ENCODE results near the gene CREM. TPM values are rescaled to one million over a fixed set of nuclear protein-coding genes. Genes with fewer than 3 reads are reported as not detected.

Gene CREM
- total and polyA plus RNA-seq, 7 donors = 25.9 to 76.0 (median 37.5) TPM

DNA sequence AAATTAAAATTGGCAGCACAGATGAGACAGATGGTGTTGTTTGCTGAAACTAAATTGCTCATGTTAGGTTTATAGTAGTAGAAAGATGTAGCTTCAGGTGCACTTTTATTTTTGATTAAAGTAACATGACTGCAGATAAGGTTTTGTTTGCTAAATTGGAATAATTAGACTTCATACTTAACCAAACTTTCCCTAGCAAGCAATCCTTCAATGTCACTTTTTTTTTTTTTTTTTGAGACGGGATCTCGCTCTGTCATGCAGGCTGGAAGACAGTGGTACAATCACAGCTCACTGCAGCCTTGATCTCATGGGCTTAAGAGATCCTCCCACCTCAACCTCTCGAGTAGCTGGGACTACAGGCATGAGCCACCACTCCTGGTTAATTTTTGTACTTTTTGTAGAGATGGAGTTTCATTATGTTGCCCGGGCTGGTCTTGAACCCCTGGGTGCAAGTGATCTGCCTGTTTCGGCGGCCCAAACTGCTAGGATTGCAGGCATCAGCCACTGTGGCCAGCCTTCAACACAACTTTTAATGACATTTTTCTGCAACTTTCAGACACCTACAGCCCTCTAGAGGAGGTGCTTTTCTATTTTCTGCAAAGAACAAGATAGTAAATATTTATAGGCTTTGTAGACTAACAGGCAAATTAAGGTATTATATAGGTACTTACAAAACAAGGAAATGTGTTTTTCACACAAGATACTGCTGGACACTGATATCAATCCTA is 124.9 kb downstream of the CREM start:
- TF ChIP-seq, protein P1, sequence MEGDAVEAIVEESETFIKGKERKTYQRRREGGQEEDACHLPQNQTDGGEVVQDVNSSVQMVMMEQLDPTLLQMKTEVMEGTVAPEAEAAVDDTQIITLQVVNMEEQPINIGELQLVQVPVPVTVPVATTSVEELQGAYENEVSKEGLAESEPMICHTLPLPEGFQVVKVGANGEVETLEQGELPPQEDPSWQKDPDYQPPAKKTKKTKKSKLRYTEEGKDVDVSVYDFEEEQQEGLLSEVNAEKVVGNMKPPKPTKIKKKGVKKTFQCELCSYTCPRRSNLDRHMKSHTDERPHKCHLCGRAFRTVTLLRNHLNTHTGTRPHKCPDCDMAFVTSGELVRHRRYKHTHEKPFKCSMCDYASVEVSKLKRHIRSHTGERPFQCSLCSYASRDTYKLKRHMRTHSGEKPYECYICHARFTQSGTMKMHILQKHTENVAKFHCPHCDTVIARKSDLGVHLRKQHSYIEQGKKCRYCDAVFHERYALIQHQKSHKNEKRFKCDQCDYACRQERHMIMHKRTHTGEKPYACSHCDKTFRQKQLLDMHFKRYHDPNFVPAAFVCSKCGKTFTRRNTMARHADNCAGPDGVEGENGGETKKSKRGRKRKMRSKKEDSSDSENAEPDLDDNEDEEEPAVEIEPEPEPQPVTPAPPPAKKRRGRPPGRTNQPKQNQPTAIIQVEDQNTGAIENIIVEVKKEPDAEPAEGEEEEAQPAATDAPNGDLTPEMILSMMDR (IDR thresholded peaks at IDR 0.05) = no peak
- TF ChIP-seq POLR2AphosphoS5 (IDR thresholded peaks at IDR 0.05) (no peak), POLR2A (IDR thresholded peaks at IDR 0.05) (no peak), EP300 (IDR thresholded peaks at IDR 0.05) (no peak)
- intact Hi-C loops (cut with DNase I) = no loop called here
- Histone ChIP-seq H3K36me3 (no peaks in the 10 kb centered on the region), H3K9me3 (no peaks in the 10 kb centered on the region), H3K27me3 (no peaks in the 10 kb centered on the region), H3K4me1 (no peaks in the 10 kb centered on the region), H3K4me3 (no peak overlapping the region), H3K27ac (no peak overlapping the region)
- no peak for DNase-seq
- WGBS, 2 donors = 66 to 86% methylated on average over 6 of the region's 6 CpGs

DNA sequence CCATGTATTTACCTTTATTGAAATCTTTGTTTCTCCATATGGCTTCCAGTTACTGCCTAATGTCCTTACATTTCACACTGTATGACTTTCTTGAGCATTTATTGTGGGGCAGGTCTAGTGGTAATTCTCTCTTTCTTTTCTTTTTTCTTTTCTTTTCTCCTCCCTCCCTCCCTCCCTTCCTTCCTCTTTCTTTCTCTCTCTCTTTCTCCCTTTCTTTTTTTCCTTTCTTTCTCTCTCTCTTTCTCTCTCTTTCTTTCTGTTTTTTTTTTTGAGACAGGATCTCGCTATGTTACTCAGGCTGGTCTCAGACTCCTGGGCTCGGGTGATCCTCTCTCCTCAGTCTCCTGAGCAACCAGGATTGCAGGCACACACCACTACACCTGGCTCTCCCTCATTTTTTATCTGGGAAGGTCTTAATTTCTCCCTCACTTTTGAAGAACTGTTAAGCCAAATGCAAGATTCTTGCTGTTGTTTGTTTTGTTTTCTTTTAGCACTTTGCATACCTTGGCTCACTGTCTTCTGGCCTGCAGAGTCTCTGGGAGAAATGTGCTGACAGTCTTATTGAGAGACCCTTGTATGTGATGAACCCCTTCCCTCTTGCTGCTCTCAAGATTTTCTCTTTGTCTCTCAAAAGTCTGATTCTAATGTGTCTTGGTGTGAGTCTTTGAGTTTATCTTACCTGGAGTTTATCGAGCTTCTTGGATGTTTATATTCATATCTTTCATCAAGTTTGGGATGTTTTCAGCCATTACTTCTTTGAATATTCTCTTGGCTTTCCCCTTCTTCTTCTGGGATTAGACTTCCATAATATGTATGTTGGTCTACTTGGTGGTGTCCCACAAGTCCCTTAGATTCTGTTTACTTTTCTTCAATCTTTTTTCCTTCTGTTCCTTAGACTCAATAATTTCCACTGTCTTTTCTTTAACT is 130.7 kb downstream of the CREM start:
- Histone ChIP-seq H3K9me3 (peaks cover 0 to 10% (median 3%) of the 10 kb centered on the region in 4 donors), H3K36me3 (no peaks in the 10 kb centered on the region), H3K27ac (no peak overlapping the region), H3K27me3 (no peaks in the 10 kb centered on the region), H3K4me1 (no peaks in the 10 kb centered on the region), H3K4me3 (no peak overlapping the region)
- no peak for TF ChIP-seq POLR2A (IDR thresholded peaks at IDR 0.05)
- TF ChIP-seq, protein P1 (IDR thresholded peaks at IDR 0.05) = no peak
- no peak for TF ChIP-seq POLR2AphosphoS5 (IDR thresholded peaks at IDR 0.05)
- no peak for TF ChIP-seq EP300 (IDR thresholded peaks at IDR 0.05)
- intact Hi-C loops (cut with DNase I) = no loop called here
- 94 to 95% methylated on average over 3 of the region's 3 CpGs for WGBS, 2 donors
- no peak for DNase-seq

DNA sequence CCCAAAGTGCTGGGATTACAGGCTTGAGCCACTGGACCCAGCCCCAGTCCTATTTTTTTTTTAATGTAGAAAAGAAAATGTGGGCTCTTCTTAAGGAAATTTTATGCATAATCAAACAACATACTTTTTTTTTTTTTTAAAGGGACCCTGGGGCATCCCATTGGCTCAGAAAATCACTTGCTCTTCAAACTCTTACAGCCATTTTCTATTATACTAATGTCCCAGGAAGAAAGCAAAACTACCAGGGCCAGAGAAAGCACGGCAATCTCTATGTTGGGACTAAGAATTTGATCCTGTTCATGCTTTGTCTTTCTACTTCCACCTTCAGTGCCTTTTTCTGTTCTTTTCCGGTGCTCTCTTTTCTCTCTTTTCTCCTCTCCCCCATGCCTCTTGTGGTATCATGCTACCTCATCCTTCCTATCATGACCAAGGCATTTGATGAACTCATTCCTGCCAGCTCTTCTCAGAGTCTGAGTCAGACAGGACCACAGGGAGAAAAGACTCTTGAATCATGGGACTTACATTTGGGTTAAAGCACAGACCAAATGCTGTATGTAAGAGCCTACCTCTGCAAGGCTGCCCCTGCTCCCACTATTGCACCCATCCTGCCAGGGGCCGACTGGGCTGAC is 133.2 kb downstream of the CREM start:
- H3K4me3 ChIP-seq = no peak overlapping the region
- H3K27ac ChIP-seq = no peak overlapping the region
- H3K27me3 ChIP-seq = no peaks in the 10 kb centered on the region
- H3K9me3 ChIP-seq = peaks cover 0 to 10% (median 3%) of the 10 kb centered on the region in 4 donors
- H3K4me1 ChIP-seq = no peaks in the 10 kb centered on the region
- DNase-seq = no peak
- H3K36me3 ChIP-seq = no peaks in the 10 kb centered on the region
- 73 to 85% methylated on average over 3 of the region's 3 CpGs for WGBS, 2 donors
- intact Hi-C loops (cut with DNase I) = no loop called here
- TF ChIP-seq, protein P1 (IDR thresholded peaks at IDR 0.05) = no peak
- TF ChIP-seq EP300 (IDR thresholded peaks at IDR 0.05) (no peak), POLR2AphosphoS5 (IDR thresholded peaks at IDR 0.05) (no peak), POLR2A (IDR thresholded peaks at IDR 0.05) (no peak)

DNA sequence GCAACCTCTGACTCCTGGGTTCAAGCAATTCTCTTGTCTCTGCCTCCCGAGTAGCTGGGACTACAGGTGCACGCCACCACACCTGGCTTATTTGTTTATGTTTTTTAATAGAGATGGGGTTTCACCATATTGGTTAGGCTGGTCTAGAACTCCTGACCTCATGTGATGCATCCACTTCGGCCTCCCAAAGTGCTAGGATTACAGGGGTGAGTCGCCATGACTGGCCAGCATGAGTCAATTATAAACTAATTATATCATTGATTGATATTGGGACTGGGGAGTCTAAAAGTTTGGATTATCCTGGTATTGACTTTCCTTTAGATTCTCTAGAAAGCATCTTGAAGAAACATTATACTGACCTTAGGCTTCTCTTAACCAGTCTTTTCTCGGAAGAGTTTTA is 135.8 kb downstream of the CREM start:
- Histone ChIP-seq H3K9me3 (peaks cover 0 to 4% (median 1%) of the 10 kb centered on the region in 4 donors), H3K27me3 (no peaks in the 10 kb centered on the region), H3K4me1 (no peaks in the 10 kb centered on the region), H3K4me3 (no peak overlapping the region), H3K27ac (no peak overlapping the region), H3K36me3 (no peaks in the 10 kb centered on the region)
- DNase-seq = no peak
- TF ChIP-seq POLR2AphosphoS5 (IDR thresholded peaks at IDR 0.05) = no peak
- no peak for TF ChIP-seq POLR2A (IDR thresholded peaks at IDR 0.05)
- TF ChIP-seq, protein P1 (IDR thresholded peaks at IDR 0.05) = no peak
- no peak for TF ChIP-seq EP300 (IDR thresholded peaks at IDR 0.05)
- WGBS, 2 donors = 94 to 96% methylated on average over 5 of the region's 5 CpGs
- intact Hi-C loops (cut with DNase I) = no loop called here

Small RNAs within 50 kb of the gene (small RNA-seq; reads per million reads assigned to genes)
- gene MIR3611 (0 reads per million in 3 donors), gene RNU6-1167P (0 reads per million in 3 donors), gene RNU6-794P (0 reads per million in 3 donors), gene RNU7-77P (0 reads per million in 3 donors)

Other genes with a start within 250 kb of the CREM start
- gene CUL2, start 36.5 kb upstream of the CREM start, total RNA-seq = 10 to 100 TPM; 22.5 to 37.1 (median 25.9) TPM
- gene CUL2, start 36.5 kb upstream of the CREM start, polyA plus RNA-seq = 10 to 100 TPM; 12.0 to 15.0 (median 12.7) TPM
- 10 to 100 TPM; 35.7 to 45.7 (median 40.7) TPM for gene CCNY, start 209.7 kb downstream of the CREM start, total RNA-seq
- gene CCNY, start 209.7 kb downstream of the CREM start, polyA plus RNA-seq = 10 to 100 TPM; 24.0 to 27.7 (median 25.2) TPM

Data from sigmoid colon (tissue), 7 donors.